ENCODE measurements around the gene GID4. TPM values are rescaled to one million over a fixed set of nuclear protein-coding genes. Genes with fewer than 3 reads are reported as not detected.

Gene GID4
- total RNA-seq, 1 experiment from 2014 or later = 7.3 TPM

- Mint-ChIP-seq H3K4me1 (ENCODE audit: low read depth, unreplicated experiment) (no peaks in the 10 kb centered on the region), H3K9me3 (ENCODE audit: low read depth, unreplicated experiment) (no peaks in the 10 kb centered on the region), H3K36me3 (ENCODE audit: insufficient read depth, unreplicated experiment) (peaks cover 14% of the 10 kb centered on the region), H3K4me3 (ENCODE audit: low read depth, unreplicated experiment) (no peak overlapping the region), H3K27me3 (ENCODE audit: unreplicated experiment) (peaks cover 1% of the 10 kb centered on the region), H3K27ac (ENCODE audit: unreplicated experiment) (no peak overlapping the region)
- BruUV-seq (replicated peaks) = no TSS peak
- no peak for DNase-seq
- intact Hi-C loops (cut with micrococcal nuclease; ENCODE audit: unreplicated experiment) = no loop called here
- CTCF ChIA-PET = no interaction called here
- TF ChIP-seq CTCF (IDR thresholded peaks at IDR 0.05; ENCODE audit: unreplicated experiment) = no peak
These were observed 70.8 kb downstream of the GID4 start for GRCh38 chr17:18109935-18110485.

- BruUV-seq (replicated peaks) = no TSS peak
- intact Hi-C loops (cut with micrococcal nuclease; ENCODE audit: unreplicated experiment) = no loop called here
These were observed 71.5 kb downstream of the GID4 start for GRCh38 chr17:18110636-18111145.

GRCh38 chr17:18111330-18111971, 72.2 kb downstream of the GID4 start:
- H3K27ac Mint-ChIP-seq (ENCODE audit: unreplicated experiment) = no peak overlapping the region
- H3K27me3 Mint-ChIP-seq (ENCODE audit: unreplicated experiment) = peaks cover 16% of the 10 kb centered on the region
- CTCF ChIA-PET = interaction anchor here (1.2 kb wide), 1 partner anchor 15 kb away, joined by 3 read pairs; no protein-coding TSS in a partner anchor
- no peak overlapping the region for H3K4me3 Mint-ChIP-seq (ENCODE audit: low read depth, unreplicated experiment)
- H3K4me1 Mint-ChIP-seq (ENCODE audit: low read depth, unreplicated experiment) = no peaks in the 10 kb centered on the region
- peaks cover 14% of the 10 kb centered on the region for H3K36me3 Mint-ChIP-seq (ENCODE audit: insufficient read depth, unreplicated experiment)
- intact Hi-C loops (cut with micrococcal nuclease; ENCODE audit: unreplicated experiment) = no loop called here
- H3K9me3 Mint-ChIP-seq (ENCODE audit: low read depth, unreplicated experiment) = no peaks in the 10 kb centered on the region
- DNase-seq = no peak
- BruUV-seq (replicated peaks) = TSS peak; percentile 16
- TF ChIP-seq CTCF (IDR thresholded peaks at IDR 0.05; ENCODE audit: unreplicated experiment) = no peak

More at GRCh38 chr17:18110636-18111145, 71.5 kb downstream of the GID4 start:
- Mint-ChIP-seq H3K36me3 (ENCODE audit: insufficient read depth, unreplicated experiment) (peaks cover 14% of the 10 kb centered on the region), H3K4me3 (ENCODE audit: low read depth, unreplicated experiment) (no peak overlapping the region), H3K27me3 (ENCODE audit: unreplicated experiment) (peaks cover 8% of the 10 kb centered on the region), H3K27ac (ENCODE audit: unreplicated experiment) (no peak overlapping the region), H3K9me3 (ENCODE audit: low read depth, unreplicated experiment) (no peaks in the 10 kb centered on the region), H3K4me1 (ENCODE audit: low read depth, unreplicated experiment) (no peaks in the 10 kb centered on the region)
- CTCF ChIA-PET = interaction anchor here (1.2 kb wide), 1 partner anchor 16 kb away, joined by 3 read pairs; no protein-coding TSS in a partner anchor
- DNase-seq = no peak
- no peak for TF ChIP-seq CTCF (IDR thresholded peaks at IDR 0.05; ENCODE audit: unreplicated experiment)

GRCh38 chr17:18115517-18115916, 76.3 kb downstream of the GID4 start:
- H3K4me1 Mint-ChIP-seq (ENCODE audit: low read depth, unreplicated experiment) = no peaks in the 10 kb centered on the region
- no peaks in the 10 kb centered on the region for H3K36me3 Mint-ChIP-seq (ENCODE audit: insufficient read depth, unreplicated experiment)
- H3K27ac Mint-ChIP-seq (ENCODE audit: unreplicated experiment) = no peak overlapping the region
- peaks cover 18% of the 10 kb centered on the region for H3K27me3 Mint-ChIP-seq (ENCODE audit: unreplicated experiment)
- intact Hi-C loops (cut with micrococcal nuclease; ENCODE audit: unreplicated experiment) = no loop called here
- DNase-seq = no peak
- BruUV-seq (replicated peaks) = no TSS peak
- CTCF ChIA-PET = no interaction called here
- no peak for TF ChIP-seq CTCF (IDR thresholded peaks at IDR 0.05; ENCODE audit: unreplicated experiment)
- H3K9me3 Mint-ChIP-seq (ENCODE audit: low read depth, unreplicated experiment) = no peaks in the 10 kb centered on the region
- H3K4me3 Mint-ChIP-seq (ENCODE audit: low read depth, unreplicated experiment) = no peak overlapping the region
